DOHH2 (cell line): ENCODE data around the gene STX8.

ENCODE experiments used
- CTCF ChIP-seq: fragments of 200-600 bp; sonication (generic); IDR thresholded peaks from one replicate; pipeline ENCODE4 v1.5.1; 2014; ENCODE audit warnings: antibody characterized with exemption, mild to moderate bottlenecking, low read depth, low read length; ENCODE audit not compliant: poor library complexity, severe bottlenecking
- EZH2phosphoT487 ChIP-seq: fragments of 200-600 bp; sonication (generic); IDR thresholded peaks from 2 replicates; pipeline ENCODE4 v1.6.1; 2017; ENCODE audit warnings: borderline replicate concordance, mild to moderate bottlenecking, antibody characterized with exemption, low read length, moderate library complexity, mixed read lengths

- no peak for TF ChIP-seq CTCF
- no peak for TF ChIP-seq EZH2phosphoT487
Measured at GRCh38 chr17:9286434-9286833, 289.2 kb downstream of the STX8 start.
